ENCODE measurements around the gene TBRG4.

TBRG4 gene

DNA sequence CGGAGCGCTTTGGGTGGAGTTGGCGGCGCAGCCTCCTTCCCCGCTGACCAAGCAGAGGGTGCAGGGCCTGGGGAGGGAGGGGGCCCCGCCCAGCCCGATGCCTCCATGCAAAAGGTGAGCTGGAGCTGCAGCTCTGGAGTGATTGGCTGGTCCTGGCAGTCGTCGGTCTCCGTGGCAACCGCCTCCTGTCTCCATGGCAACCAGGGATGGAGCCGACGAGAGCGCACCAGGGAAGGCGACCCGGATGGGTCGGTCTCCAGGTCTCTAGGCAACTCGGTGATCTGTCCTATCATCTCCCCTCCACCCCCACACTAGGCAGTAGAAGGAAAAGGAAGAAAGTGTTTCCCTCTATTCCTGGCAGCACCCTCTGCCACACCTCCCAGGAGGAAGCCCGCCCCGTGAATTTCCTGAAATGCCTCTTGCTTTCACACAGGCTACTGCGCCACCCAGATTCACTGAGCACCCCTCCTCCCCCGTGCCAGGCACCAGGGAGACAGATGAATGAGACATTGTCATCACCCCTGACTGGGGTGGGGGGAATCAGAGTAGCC, 22.1 kb downstream of the TBRG4 start:
- DNase-seq (ENCODE audit: low read depth in 2 of 2), result peak; percentile 27 to 38

DNA sequence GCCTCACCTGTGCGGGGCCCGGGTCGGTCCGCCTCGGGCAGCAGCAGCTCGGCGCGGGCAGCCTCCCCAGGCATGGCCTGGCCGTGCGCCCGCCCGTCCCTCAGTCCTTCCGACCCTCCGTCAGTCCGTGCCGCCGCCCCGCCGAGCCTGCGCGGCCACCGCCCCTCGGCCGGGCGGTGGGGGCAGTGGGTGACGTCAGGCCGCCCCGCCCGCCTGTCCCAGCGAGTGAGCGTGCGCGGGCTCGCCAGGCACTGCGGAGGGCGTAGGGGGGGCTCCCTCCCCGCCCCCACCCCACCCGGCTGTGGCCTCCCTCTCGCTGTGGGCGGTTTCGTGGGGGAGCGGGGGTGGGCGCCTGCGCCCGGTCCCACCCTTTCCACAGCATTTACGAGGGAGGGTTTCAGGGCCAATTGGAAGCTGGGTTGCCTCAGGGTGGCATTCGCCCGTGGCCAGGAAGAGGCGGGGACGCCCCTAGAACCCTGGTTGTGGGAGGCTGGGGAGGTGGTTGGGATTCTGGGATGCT, 22.6 kb downstream of the TBRG4 start, which contains the start of gene NACAD:
NACAD (minus strand) TSS at position 149 of the 520 bp plus-strand sequence; CDS start at position 74, 75 bp downstream.
- peak in 1 of 2 donors; percentile 49 for DNase-seq (ENCODE audit: low read depth in 2 of 2)

DNA sequence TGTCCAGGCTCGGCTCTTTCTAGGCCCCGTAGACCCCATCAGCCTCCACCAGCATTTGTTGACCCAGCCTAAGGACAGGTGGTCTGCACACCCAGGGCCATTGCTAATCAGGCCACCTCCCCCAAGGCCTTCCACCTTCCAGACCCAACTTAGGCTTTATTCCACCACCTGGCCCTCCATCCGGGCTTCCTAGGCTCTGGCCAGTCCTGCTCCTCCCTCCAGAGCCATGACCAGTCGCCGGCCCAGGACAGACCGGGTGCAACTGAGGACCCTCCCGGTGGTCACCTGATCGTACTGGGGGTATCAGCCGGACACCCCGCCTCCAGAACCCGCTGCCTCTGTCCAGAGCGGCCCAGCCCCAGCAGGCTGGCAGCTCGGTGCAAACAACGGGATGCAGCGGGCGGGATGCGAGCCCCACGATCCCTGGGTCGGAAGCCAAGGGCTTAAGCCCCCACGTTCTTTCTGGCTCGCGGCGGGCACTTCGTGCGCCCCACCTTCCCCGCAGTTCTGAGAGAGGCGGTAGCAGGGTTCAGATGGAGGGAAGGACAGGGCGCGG, 23.3 kb downstream of the TBRG4 start:
- no peak for DNase-seq (ENCODE audit: low read depth in 2 of 2)

DNA sequence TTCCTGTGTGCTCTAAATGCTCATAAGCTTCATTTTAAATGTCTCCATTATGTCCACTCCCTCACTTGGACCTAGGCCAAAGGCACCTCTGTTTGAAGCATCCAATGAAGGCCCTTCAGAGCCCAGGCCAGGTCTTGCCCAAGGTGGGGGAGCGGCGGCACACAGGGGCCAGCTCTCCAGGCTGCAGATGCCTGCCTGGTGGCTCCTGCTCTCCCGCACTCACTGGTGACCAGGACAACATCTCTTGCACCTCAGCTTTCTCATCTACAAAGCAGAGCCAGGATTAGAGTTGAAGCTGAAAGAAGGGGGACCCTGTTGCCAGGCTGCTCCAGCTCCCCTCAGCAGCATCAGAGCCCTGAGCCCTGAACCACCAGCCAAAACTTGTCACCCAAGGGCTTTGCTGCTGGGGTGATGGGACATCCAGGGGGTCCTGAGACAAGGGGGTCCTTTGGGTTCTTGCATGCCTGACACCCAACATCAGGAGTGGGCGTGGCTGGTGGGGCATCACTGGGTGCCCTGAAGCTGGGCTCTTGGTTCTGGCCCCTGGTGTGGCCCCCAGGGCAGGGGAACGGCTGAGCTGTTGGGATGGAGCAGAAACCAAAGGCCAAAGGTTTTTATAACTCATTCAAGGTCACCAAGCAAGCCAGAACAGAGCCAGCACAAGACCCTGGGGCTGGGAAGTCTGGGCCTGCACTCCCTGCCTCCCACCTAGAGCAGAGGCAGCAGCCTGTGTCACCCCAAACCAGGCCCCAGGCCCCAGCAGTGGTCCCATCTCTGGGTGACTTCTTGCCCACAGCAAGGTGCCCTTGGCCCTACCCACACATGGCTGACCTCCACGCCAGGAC, 24.0 kb downstream of the TBRG4 start:
- DNase-seq (ENCODE audit: low read depth in 2 of 2), result no peak

DNA sequence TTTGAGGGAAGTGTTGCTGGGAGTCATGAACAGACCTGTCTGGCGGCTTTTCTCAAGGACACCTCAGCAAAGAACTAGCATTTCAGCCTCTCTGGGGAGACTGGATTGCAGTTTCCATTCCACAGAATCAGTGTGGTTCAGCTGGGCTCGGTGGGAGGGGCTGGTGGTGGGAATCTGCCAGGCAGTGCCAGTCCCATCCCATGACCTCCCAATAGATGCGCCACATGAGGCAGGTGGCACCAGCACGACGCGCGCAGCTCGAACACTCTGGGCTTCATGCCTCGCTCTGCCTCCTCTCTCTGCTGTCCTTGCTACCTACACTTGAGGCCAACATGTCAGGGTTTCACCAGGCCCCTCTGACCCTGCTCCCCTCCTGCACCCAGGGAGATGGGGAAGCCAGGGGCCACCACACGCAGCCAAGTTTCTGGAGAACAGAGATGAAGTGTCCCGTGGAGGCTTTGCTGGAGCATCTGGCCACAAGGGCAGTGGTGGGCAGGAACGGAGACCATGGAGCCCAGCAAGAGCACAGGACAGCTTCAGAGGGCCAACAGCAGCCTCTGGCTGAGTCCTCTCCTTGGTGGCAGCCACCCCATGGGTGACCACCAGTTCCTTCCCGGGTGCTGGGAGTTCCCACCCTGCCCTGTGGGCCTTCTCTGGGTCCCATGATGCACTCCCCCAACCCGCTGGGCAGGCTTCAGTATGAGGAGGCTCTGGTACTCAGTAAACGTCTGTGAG, 25.0 kb downstream of the TBRG4 start:
- DNase-seq (ENCODE audit: low read depth in 2 of 2), result no peak

DNA sequence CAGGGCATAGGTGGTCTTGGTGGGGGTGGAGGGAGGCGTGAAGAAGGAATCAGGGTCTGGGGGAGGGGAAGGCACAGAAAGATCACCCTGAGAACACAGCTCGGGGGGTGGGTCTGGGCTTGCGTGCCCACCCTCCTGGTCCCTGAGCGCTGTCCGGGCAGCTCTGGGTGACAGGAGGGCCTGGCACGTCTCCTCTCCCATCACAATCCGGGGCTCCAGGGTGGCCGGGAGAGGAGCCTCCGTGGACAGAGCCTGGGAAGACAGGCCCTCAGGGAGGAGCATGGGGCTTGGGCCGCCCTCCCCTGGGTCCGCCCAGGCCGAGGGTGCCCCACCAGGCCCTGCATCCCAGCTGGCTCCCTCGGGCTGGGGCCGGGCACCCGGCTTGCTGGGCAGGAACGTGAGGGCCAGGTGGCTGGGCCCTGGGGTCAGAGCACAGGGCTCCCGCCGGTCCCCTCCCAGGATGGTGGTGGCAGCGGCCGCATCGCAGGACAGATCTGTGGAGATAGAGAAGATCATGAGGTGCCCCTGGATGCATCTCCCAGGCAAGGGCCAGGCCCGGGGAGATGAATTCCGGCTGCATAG, 25.8 kb downstream of the TBRG4 start:
- no peak for DNase-seq (ENCODE audit: low read depth in 2 of 2)

DNA sequence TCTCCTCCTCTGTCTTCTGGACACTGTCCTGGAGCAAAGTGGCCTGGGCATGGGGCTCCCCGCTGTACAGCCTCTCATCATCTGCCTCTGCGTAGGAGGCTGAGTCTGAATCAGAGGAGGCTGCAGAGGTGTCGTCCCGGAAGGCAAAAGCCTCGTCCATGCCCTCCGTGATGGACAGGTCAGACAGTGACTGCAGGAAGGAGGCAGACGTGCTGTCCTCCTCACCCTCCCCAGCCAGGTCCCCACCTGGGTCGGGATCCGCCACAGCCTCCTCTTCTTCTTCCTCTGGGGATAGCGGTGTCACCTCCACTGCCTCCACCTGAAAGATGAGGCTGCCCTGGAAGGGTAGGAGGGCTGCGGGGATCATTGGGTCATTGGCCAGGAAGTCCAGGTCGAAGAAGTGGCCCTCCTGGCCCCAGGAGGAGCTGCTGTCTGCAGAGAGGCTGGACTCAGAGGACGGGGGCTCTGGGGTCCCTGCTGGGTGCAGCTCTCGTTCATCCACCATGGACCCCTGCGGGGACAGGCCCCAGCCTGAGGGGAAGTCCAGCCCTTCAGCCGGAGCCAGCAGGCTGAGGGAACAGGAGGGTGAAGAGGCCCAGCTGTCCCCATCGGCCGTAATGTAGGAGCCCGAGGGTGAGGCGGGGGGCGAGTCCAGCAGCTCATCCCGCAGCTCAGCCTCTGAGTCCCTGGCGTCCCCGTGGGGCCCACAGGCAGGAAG, 26.4 kb downstream of the TBRG4 start:
- DNase-seq (ENCODE audit: low read depth in 2 of 2), result no peak

DNA sequence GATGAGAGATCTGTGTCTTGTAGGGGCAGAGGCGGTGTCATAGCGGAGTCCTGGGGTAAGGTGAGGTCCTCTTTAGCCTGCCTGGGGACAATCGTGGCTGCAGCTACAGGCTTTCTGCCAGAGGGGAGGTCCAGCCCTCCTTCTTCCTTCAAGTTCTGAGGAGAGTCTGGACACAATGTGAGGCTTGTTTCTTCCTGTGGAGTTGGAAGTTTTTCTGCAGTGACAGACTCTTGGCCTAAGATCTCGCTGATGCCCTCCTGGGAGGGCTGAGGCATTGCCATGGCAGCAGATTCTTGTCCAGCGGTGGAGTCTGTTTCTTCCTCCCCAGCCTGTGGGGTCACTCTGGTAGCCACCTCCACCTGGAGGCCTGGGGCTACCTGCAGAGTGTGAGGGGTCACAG, 27.2 kb downstream of the TBRG4 start:
- no peak for DNase-seq (ENCODE audit: low read depth in 2 of 2)

DNA sequence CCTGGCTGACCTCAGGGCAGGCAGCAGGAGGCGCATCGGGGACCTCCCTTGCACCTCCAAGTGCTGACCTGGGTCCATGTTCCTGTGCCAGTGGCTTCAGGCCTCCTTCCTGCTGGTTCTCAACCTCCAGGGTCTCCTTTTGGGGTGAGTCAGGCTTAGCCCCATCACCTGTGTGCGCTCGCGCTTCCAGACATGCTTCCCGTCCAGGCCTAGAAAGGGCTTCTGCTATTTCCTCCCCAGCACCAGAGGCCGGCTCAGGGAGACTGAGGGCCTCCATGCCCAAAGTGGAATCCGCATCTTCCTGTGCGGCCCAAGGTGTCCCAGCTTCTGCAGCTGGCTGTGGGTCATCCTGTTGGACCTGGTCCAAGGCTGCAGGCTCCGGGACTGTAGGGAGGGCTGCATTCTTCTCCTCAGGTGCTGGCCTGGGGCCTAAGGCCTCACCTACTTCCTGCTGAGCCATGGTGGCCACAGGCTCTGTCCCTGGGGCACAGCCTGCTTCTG, 28.6 kb downstream of the TBRG4 start:
- no peak for DNase-seq (ENCODE audit: low read depth in 2 of 2)

DNA sequence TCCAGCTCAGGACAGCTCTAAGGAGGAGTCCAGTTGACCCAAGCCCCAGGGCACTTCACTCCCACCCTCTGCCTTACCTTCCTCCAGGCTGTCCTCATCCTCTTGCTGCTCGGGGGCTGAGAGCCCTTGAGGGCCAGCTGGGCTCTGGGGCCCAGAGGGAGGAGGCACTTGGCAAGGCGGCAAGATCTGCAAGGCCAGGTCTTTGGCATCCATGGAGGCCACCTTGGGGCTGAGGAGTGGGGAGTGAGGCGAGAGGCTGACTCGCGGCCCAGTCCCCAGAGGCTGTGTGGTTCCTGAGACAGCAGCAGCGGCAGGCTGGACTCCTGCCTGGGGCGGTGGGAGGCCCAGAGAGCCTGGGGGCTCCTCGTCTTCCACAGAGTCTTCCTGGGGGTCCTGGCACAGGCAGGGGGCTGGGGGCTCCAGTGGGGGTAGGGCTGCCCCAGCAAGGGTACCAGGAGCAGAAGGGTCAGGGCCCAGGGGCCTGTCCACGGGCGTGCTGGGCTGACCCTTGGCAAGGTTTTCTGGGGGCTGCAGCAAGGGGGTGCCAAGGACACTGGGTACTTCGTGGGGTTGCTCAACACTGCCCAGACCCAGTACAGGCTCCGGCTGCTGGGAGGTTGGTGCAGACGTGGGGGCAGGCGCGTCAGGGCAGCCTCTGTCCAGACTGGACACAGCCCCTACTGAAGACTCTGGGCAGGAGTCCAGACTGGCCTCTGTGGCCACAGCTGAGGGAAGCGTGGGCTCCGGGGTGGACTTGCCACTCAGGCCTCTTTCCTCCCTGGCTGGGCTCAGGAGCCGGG, 29.3 kb downstream of the TBRG4 start:
- no peak for DNase-seq (ENCODE audit: low read depth in 2 of 2)

DNA sequence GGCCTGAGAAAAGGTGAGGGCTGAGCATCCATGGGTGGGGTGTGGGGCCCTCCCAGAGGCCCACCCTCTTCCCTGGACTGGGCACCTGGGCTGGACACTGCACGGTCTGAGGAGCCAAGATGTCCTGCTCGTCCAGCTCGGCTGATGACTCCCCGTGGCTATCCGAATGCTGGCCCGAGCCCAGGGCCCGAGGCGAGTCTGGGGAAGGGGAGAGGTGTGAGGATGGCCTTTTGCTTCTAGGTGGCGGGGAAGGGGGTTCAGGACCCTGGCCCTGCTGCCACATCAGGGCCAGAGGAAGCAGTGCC, 29.9 kb downstream of the TBRG4 start:
- no peak for DNase-seq (ENCODE audit: low read depth in 2 of 2)

DNA sequence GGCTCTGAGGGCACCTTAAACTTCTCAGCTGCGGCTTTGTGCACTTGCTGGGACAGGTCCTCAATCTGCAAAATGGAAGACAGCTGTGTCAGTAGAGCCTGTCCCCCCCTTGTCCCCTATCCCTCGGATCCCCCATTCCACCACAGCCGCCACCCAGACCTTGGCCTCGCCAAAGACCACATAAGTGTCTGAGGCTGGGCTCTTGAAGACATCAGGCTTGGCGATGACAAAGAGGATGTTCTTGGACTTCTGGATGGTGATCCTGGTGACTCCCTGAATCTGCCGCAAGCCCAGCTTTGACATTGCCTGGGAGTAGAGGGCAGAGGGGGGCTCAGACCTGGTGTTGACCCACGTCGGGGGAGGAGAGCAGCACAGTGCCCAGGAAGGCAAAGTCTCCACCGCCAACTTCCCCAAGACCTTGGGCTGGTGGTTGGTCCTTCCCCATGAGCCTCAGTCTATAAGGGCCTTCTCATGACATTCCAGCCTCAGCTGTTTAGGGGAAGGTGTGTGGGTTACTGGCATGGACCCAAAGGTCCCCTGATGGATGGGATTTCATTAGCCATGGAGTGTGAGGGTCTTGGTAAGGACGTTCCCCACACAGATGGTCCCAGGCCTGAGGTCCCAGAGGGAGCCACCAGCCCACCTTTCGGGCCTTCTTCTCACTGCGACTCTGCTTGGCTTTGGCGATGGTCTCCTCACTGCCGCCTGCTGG, 30.4 kb downstream of the TBRG4 start:
- DNase-seq (ENCODE audit: low read depth in 2 of 2), result no peak

DNA sequence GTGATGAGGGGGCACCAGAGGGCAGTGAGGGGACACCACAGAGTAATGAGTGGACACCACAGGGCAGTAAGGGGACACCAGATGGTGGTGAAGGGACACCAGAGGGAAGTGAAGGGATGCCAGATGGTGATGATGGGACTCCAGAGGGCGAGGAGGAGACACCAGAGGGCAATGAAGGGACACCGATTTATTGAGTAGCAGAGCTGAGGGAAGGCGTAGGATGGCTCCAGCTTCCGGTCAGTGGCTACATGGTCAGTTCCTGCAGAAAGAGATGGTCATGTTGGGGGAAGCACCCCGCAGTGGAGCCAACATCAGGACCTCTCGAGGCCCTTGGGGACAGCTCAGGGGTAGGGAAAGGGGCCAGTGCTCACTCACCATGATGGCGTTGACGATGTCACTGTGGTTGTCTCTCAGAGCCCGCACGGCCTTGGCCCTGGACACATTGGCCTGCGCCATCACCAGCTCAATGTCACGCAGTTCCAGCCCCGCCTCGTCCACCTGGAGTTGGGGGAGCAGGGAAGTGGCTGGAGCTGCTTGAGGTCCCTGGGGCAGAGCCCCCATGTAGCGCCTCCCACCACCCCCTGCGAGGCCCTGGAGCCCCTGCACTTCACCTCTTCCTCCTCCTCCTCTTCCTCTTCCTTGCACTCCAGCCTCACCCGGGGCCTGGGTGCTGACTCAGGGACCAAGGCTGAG, 31.1 kb downstream of the TBRG4 start:
- no peak for DNase-seq (ENCODE audit: low read depth in 2 of 2)

DNA sequence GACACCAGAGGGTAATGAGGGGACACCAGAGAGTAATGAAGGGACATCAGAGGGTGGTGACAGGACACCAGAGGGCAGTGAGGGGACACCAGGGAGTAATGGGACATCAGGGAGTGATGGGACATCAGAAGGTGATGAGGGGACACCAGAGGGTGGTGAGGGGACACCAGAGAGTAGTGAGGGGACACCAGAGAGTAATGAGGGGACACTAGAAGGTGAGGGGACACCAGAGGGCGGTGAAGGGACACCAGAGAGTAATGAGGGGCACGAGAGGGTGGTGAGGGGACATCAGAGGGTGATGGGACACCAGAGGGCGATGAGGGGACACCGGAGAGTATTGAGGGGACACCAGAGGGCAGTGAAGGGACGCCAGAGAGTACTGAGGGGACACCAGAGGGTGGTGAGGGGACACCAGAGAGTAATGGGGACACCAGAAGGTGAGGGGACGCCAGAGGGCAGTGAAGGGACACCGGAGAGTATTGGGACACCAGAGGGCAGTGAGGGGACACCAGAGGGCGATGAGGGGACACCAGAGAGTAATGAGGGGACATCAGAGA, 33.3 kb downstream of the TBRG4 start:
- DNase-seq (ENCODE audit: low read depth in 2 of 2), result no peak

DNA sequence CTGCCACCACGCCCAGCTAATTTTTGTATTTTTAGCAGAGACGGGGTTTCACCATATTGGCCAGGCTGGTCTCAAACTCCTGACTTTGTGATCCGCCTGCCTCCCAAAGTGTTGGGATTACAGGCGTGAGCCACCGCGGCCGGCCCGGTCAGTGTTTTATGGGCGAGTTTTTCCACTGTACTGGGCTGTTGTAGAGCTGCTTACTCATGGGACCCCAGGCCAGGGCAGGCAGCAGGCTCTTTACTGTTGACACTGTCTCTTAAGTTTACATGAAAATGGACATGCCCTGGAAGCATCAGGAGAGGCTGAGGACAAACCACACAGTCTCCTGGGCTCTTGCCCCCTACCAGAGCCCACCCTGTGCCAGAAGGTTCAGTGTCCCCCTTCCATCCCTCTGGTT, 33.9 kb downstream of the TBRG4 start:
- no peak for DNase-seq (ENCODE audit: low read depth in 2 of 2)

DNA sequence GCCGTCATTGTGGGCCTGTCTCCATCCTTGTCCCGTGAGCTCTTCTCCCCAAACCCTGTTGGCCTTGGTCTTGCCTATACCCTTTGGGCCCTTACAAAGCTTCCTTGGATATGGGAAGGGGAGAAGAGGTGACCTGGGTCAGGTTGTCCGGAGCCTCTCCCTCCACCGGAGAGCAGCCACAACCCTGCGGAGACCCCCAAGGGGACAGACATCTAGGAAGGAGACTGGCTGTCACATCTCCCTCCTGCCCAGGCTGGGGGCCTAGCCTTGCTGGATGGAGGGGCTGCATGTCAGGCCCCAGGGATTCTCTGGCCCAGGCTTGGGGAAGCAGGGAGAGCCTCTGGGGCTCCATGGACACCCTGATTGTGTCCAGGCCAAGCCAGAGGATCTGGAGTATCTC, 34.6 kb downstream of the TBRG4 start:
- DNase-seq (ENCODE audit: low read depth in 2 of 2), result no peak

DNA sequence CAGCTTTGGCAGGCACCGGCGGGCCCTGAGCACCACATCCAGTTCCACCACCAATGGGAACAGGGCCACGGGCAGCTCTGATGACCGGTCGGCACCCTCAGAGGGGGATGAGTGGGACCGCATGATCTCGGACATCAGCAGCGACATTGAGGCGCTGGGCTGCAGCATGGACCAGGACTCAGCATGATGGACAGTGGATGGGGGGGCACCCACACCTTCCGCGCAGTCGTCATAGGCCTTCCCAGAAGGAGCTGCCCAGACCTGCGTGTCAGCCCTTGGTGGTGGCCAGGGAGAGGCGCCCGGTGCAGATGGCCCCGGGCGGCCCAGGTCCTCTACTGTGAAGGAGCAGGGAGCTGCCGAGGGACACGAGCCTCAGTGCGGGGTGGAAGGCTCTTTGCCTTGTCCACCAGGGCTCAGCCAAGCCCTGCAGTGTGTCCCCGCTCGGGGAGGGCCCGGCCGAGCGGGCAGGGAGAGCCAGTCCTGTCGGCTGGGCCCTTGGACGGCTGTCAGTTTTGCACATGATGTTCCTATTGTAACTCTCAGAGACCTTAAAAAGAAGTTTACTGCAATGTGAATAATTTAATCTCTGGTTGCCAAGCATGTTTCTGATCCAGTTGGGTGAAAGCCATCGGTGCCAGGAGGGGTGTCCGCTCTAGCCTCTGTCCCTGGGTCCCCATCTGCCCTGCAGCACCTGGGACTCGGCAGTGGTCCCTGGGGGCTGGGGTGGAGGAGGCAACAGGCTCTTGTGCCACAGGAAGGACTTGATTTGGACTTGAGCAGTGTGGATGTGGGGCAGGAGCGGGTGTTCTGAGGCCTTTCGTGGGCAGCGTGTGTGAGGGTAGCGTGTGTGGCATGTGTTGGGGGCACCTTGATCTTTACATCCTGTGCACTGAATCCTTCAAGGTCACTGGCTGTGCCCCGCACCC, 35.4 kb downstream of the TBRG4 start:
- no peak for DNase-seq (ENCODE audit: low read depth in 2 of 2)

DNA sequence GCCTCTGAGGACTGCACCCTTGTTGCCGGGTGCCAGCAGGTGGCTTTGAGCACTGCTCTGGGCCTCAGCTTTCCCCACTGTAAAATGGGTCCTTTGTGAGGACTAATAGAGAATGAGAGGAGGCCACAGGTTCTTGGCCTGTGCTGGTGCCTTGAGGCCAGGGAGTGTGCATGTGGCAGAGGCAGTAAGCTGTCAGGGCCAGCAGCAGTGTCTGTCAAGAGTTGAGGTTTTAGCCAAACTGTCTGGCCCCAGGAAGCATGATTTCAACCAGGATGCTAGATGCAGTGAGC, 36.2 kb downstream of the TBRG4 start:
- DNase-seq (ENCODE audit: low read depth in 2 of 2), result no peak
